MV-4-11 (cell line): Measurements from ENCODE around the gene MEAK7.

ENCODE experiments used
- DNase-seq: peaks from one replicate; lab custom pipeline; 2025; lab: John Stamatoyannopoulos, UW

MEAK7 gene

GRCh38 chr16:84465154-84465553, 39.3 kb downstream of the MEAK7 start:
- DNase-seq, result no peak

GRCh38 chr16:84464116-84464515, 40.3 kb downstream of the MEAK7 start:
- no peak for DNase-seq

- no peak for DNase-seq
Measured at GRCh38 chr16:84463221-84463620, 41.2 kb downstream of the MEAK7 start.

- no peak for DNase-seq
Measured at GRCh38 chr16:84462296-84463210, 41.9 kb downstream of the MEAK7 start.

GRCh38 chr16:84461413-84462295, 42.8 kb downstream of the MEAK7 start:
- DNase-seq, result no peak

- no peak for DNase-seq
Measured at GRCh38 chr16:84461029-84461412, 43.4 kb downstream of the MEAK7 start.

- no peak for DNase-seq
Measured at GRCh38 chr16:84460406-84461028, 43.9 kb downstream of the MEAK7 start.

- DNase-seq, result no peak
Measured at GRCh38 chr16:84459941-84460405, 44.5 kb downstream of the MEAK7 start.

GRCh38 chr16:84459533-84459894, 44.9 kb downstream of the MEAK7 start:
- DNase-seq, result no peak

GRCh38 chr16:84458606-84459532, 45.6 kb downstream of the MEAK7 start:
- no peak for DNase-seq

GRCh38 chr16:84455031-84455430, 49.4 kb downstream of the MEAK7 start:
- no peak for DNase-seq
